ENCODE measurements around the gene CAB39L. TPM values are rescaled to one million over a fixed set of nuclear protein-coding genes. Genes with fewer than 3 reads are reported as not detected.

Gene CAB39L
- total and polyA plus RNA-seq, 2 of the 13 experiments (the other 11 are each of a cell fraction or from before 2014, with no cell fraction given) = 3.1 to 6.1 TPM

GRCh38 chr13:49466292-49466838 lies 22.5 kb upstream of the CAB39L start (continued):
- TF ChIP-seq FOXP4 (CRISPR knock-in tag; IDR thresholded peaks at IDR 0.05) (peak; percentile 43), TEAD3 (CRISPR knock-in tag; optimal IDR thresholded peaks at IDR 0.05; ENCODE audit: borderline replicate concordance) (peak; percentile 28), SMAD3 (CRISPR knock-in tag; IDR thresholded peaks at IDR 0.05) (no peak; the same call in 1 of the 2 replicates), RXRB (CRISPR knock-in tag; IDR thresholded peaks at IDR 0.05; ENCODE audit: borderline replicate concordance) (peak; percentile 68), ZNF576 (CRISPR knock-in tag; IDR thresholded peaks at IDR 0.05) (no peak), ZNF749 (CRISPR knock-in tag; IDR thresholded peaks at IDR 0.05; ENCODE audit: borderline replicate concordance) (no peak), POLR2AphosphoS5 (IDR thresholded peaks at IDR 0.05; ENCODE audit: low read depth, low read length) (peak; percentile 72), HOMEZ (CRISPR knock-in tag; IDR thresholded peaks at IDR 0.05; ENCODE audit: low read depth) (peak; percentile 39; the same call in 1 of the 2 replicates), HNF4A (CRISPR knock-in tag; IDR thresholded peaks at IDR 0.05) (peak; percentile 49; the same call in 1 of the 2 replicates), CBFB (CRISPR knock-in tag; IDR thresholded peaks at IDR 0.05) (no peak), FOXK2 (IDR thresholded peaks at IDR 0.05) (peak; percentile 45; the same call in 1 of the 2 replicates), ZNF3 (CRISPR knock-in tag; IDR thresholded peaks at IDR 0.05) (no peak), ARID5B (CRISPR knock-in tag; IDR thresholded peaks at IDR 0.05) (peak; percentile 75), PHB2 (IDR thresholded peaks at IDR 0.05; ENCODE audit: partially characterized antibody) (no peak), ATF4 (CRISPR knock-in tag; IDR thresholded peaks at IDR 0.05) (no peak), ELK4 (CRISPR knock-in tag; IDR thresholded peaks at IDR 0.05; ENCODE audit: borderline replicate concordance) (no peak), SOX13 (IDR thresholded peaks at IDR 0.05) (no peak), SOX13 (CRISPR knock-in tag; conservative IDR thresholded peaks at IDR 0.05 in 1 of 2, IDR thresholded peaks at IDR 0.05 in 1 of 2) (peak in 1 of 2 experiments; percentile 50; a peak in 1 of 4 replicates), ZNF143 (CRISPR knock-in tag; IDR thresholded peaks at IDR 0.05) (no peak), MAX (IDR thresholded peaks at IDR 0.05) (no peak; the same call in 1 of the 2 replicates)

Data from HepG2 (cell line).